HG03354 (cell line): Measurements from ENCODE around the gene MLYCD.
"Not testable (repeated sequence)": the region's sequence is repeated elsewhere in the genome, so short reads cannot be mapped to it uniquely, and the experiment has no call there.

Experiments used
- ATAC-seq: cut with Tn5 transposase; IDR thresholded peaks from one replicate; pipeline ENCODE4 v1.9.1; 2021; ENCODE audit warnings: mild to moderate bottlenecking; ENCODE audit not compliant: unreplicated experiment, poor library complexity, severe bottlenecking

MLYCD gene

DNA sequence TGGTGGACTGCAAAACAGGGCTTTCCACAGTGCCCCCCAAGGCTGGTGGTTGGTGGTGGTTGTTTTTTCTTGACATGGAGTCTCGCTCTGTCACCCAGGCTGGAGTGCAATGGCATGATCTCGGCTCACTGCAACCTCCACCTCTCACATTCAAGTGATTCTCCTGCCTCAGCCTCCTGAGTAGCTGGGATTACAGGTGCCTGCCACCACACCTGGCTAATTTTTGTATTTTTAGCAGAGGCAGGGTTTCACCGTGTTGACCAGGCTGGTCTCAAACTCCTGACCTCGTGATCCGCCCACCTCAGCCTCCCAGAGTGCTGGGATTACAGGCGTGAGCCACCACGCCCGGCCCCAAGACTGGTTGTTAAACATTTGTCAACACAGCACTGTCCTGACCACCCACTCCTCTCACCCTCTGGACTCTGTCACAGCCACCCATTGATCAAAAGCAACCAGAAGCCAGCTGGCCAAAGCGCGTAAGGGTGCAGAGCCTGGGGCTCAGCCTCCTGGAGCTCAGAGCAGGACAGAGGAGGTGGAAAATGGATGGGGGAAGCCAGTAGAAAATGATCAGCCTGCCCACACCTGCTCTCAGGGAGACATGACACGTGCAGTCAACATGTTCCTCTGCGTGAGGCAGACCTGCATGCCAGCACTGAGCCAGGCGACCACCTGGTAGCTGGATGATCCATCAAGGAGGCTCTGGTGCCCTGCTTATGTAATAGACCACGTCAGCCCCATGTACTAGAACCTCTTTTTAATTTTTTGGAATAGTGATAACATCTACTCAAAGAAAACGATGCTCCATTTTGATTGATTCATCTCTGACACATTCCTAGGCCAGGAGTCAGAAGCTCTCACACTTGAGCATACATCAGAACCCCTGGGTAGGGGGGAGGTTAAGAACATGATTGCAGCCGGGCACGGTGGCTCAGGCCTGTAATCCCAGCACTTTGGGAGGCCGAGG is 39.3 kb downstream of the MLYCD start:
- ATAC-seq, result no peak

DNA sequence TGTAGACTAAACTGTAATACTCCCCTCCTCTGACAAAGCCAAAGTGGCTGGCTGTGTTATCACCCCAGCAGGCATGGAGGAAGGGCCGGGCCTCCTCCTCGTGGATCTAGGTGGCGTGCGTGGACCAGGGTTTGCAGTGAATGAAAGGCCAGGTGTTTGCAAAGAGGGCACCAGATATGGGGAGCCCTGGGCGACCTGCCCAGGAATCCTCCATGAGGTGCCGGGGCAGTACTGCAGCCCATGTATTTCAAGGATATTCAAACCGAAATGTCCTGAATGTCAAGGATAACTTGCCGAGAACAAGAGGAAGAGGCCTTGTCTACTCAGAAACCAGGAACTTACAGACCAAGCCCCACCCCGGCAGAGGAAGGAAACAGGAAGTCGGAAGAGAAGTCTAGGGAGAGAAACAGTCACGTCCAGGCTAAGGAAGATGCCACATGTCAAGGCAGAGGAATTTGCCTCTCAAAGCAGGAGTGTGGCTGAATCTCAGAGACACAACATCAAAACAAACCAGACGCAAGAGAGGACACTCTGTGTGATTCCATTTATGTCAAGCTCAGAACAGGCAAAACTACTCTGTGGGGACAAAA is 40.4 kb downstream of the MLYCD start:
- no peak for ATAC-seq

DNA sequence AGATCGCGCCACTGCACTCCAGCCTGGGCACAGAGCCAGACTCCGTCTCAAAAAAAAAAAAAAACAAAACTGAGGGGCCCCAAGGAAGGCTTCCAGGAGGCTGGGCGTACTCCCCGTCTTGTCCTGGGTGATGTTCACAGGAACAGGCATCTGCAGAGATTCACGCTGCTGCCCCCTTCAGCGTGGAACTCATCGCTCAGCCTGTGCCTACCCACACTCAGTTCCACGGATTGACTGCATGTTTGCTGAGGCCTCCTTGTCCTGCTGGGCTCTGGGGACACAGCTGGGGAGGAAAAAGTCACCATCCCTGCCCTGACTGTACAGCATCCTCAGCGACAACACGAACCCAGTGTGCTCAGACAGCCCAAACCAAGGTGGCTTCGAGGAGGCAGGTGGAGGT is 41.2 kb downstream of the MLYCD start:
- no peak for ATAC-seq

DNA sequence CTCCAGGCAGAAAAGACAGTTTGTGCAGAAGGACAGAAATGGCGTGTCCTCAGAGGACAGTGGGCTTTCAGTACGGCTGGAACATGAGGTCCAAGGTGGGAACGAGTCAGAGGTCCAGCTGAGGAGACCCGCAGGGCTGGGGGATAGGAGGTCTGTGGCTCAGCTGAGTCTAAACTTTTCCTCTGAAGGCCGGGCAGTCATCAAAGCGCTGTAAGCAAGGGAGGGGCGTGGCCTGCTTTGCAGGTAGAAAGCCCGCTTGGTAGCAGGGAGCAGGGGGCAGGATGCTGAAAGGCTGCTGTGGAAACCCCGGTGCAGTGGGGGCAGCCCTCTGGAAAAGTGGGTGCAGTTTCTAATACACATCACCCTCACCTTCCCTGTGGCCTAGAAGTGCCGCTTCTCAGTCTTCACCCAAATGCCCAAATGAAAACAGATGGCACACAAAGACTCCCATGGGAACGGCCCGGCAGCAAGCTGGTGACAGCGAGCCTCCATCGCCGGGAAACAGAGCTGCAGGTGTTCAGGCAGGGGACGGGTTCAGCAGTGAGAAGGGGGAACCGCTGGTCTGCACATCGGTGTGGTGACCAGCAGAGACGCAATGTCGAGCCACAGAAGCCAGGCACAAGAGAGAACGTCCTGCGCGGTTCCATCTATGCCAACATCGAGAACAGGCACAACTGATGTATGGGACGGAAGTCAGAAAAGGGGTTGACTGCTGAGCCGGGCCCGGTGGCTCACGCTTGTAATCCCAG is 41.9 kb downstream of the MLYCD start:
- no peak for ATAC-seq

DNA sequence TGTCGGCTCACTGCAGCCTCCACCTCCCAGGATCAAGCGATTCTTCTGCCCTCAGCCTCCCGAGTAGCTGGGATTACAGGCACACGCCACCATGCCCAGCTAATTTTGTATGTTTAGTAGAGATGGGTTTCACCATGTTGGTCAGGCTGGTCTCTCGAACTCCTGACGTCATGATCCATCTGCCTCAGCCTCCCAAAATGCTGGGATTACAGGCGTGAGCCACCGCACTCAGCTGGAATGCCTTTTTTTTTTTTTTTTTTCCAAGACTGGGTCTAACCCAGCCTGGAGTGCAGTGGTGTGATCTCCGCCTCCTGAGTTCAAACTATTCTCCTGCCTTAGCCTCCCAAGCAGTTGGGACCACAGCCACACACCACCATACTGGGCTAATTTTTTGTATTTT is 42.6 kb downstream of the MLYCD start:
- not testable (repeated sequence) for ATAC-seq

DNA sequence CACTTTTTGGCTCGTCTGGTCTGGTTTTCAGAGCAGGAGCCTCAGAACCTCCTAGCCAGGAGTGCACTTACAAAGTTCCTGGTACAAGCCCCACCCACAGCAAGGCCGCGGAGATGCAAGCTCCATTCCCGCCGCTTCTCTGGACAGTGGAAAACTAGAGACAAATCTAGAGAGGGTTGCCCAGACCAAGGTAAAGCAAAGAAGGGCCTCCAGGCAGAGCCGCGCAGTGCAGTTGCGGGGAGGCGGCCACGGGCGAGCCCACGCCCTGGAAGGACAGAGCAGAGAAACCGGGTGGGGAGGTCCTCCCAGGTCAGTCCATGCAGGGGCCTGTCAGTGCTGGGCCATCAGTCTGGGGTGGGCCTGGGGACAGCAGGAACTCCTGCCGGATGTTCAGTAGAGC is 43.2 kb downstream of the MLYCD start:
- no peak for ATAC-seq

DNA sequence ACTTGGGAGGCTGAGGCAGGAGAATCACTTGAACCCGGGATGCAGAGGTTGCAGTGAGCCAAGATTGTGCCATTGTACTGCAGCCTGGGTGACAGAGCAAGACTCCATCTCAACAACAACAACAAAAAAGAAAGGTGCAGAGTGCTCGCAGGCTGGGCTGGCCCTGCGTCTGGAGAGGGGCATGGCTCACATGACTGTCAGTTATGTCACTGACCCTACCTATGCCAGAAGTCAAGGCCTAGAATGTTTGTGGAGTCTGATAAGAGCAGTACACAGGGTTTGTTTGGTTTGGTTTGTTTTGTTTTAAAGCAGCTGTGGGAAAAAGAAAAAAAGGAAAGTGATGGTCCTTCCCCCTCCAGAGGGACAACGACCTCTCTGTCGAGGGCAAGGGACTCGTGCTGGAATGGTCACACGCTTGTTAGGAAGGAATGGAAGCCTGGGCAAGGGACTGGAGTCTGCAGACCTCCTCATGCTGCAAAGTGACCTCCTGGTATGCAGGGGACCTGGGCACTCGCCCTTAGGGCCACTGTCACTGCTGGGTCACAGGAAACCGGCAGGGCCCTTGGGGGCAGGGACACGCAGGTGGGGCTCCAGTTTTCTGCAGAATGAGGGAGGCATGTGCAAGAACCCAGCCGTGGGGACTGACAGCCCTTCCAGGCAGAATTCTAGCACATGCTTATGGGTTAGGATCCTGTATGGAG is 44.0 kb downstream of the MLYCD start:
- no peak for ATAC-seq

DNA sequence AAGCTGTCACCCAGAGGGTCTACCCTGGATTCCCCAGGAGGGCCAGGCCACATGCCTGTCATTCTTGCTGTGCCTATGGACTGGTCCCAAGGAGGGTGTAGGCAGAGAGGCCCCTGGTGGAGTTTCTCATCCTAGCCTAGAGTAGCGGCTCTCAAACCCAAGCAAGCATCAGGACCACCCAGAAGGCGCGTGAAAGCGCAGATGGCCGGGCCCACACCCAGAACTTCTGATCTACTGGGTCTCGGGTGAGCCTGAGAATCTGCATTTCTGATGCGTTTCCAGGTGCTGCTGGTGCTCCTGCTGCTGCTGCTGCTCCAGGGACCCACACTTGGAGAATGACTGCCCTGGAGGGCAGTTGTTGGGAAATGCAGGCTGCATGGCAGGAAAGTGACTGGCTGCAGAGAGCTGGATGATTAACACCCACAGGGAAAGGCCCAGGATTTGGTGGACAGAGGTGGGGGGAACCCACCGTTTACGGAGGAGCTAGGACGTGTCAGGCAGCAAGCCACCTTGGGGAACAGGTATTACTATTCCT is 44.7 kb downstream of the MLYCD start:
- no peak for ATAC-seq

DNA sequence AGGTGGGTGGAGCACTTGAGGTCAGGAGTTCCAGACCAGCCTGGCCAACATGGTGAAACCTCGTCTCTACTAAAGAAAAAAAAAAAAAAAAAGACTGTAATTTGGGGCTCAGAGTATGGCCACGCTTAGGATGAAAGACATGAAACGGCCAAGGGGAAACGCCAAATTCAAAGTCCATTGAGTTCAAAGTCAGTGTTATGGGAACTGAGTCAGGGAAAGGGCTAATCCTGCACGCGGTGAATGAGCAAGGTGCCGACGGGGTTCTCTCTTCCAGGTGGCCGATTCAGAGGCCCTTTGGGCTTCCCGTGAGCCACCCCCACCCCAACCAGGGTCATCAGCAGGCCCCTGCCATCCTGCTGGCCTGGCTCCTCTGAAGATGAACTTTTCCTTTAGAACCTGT is 46.7 kb downstream of the MLYCD start:
- no peak for ATAC-seq

DNA sequence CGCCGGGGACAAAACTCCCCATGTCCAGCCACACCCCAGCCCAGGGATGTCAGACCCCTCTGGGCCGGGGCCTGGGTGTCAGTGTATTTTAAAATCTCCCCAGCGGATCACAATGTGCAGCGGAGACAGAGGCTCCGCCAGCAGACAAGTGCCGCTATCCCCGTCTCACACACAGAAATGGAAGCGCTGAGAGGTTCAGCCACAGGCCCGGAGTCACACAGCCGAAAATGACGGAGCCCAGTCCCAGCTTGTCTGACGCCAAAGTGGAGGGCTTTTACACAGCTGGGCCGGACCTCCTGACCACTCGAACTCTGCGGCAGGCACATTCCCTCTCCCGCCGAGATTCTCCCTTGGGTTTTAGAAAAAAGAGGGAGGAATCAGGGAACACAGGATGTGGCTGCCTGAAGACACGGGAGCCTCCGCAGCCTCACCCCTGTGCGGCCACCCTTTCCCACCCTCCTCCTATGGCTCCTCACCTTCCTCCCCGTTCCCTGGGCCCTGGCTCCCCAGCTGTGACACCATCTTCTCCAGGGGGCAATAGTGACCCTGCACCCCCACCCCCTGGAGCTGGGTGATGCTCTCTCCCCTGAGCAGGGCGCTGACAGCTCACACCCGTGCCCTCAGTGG is 47.4 kb downstream of the MLYCD start:
- no peak for ATAC-seq

DNA sequence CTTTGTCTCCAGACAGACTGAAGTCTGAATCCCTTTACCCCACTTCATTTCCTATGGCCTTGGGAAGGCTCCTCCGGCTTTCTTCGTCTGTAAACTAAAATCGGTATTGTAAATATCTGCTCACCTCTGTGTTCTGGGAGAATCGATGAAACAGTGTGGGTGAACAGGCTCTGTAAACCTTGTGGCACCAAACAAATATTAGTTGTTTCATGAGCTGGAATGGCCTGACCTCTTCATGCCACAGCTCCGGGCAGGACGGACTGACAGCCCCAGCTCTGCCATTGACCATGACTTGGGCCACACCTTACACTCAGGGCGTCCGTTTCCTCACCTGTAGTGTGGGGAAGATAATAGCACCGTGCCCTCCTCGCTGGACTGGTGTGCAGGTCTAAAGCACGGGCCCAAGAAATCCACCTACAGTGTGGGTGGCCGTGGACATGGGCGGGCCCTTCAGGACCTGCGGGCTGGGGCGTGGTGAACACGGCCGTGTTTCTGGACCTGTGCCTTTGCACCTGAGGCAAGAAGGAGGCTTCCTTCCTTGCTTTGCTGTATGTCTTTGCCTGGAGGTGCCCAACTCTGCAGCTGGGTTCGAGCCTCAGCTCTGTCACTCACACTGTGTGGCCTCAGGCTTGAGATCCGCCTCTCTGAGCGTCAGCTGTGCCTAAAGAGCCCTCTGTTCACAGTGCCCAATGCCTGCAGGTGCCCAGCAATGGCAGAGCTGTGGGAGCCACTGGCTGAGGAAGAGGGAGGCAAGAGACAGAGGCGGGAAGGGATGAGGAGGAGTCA is 48.1 kb downstream of the MLYCD start:
- ATAC-seq, result no peak

DNA sequence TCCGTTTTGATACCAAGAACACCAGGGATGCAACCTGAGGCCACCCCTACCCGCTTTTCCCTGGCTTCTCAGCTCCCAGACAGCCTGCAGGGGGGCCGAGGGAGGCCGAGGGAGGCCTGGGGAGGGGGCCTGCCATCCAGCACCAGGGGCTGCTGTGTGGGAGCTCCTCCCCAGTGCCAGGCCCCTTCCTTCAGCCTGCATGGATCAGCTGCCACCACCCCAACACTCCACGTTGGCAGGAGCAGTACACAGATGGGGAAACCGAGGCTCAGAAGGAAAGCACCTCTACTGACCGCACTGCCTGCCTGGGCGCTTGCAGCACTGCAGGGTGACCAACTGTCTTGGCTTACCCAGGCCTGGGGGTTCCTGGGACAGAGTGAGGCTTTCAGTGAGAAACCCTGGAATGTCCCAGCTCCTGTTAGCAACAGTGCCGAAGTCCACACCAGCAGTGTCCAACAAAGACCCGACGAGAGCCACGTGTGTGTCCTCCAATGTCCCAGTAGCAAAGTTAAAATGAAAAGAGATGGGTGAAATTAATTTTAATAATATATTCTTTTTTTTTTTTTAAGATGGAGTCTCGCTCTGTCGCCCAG is 48.8 kb downstream of the MLYCD start:
- ATAC-seq, result no peak

DNA sequence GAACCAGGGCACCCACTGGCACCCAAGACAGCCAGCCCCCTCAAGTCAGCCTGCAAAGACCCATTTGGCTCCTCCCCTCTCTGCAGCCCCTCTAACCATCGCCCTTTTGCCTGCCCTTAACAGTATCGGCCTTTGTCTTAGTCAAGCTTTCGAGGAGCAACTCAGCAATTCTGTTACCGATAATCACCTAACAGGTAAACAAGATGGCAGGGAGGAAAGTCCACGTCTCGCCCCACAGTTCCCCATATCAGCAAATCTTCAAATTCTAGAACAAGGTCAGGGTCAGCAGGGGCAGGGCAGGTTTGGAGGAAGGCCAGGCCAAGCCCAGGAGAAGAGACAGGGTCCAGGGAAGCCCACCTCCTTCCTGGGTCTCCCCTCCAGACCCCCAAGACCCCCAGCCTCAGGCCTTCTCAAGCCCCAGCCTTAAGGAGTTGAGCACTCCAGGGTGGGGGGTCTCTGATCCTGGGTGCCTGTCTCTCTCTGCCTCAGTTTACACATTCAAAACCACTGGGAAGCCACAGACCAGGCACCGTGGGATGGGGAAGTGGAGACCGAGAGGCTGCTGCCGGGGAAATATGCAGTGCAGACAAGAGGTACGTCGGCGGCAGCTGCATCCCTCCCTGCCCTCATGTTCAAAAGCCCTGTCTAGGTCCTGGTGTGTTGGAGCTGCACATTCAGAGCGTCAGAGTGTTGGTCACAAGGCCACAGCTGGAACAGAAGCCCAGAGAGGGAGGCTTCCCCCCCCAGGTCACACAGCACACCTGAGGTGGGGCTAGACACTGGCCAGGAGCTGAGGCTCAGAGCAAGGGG is 50.2 kb downstream of the MLYCD start:
- ATAC-seq, result no peak

DNA sequence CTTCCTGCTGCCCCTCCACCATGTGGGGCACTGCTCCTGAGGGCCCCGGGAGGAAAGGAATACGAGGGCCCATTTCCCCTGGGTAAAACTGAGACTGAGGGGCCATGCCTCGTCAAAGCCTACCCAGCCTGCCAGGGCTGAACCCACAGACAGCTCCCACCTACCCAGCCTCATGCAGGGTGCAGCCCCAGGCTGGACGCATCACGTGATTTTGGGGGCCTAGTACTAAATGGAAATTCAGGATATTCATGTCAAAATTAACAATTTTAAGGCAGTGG is 50.7 kb downstream of the MLYCD start:
- no peak for ATAC-seq

DNA sequence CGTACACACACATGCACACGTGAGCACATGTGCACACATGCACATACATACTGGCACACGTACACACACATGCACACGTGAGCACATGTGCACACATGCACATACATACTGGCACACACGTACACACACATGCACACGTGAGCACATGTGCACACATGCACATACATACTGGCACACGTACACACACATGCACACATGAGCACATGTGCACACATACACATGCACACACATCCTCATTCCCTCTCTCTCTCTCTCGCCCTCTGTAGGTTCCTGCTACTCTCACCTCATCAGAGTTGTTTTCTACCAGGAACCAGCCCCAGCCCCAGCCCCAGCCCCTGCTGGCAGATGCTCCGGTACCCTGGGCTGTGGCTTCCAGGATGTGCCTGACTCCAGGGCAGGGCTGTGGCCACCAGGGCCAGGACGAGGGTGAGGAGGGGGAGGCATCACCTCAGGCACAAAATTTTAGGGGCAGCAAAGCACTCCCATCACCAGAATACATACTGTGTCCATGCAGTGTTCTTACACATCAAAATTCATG is 52.0 kb downstream of the MLYCD start:
- not testable (repeated sequence) for ATAC-seq

DNA sequence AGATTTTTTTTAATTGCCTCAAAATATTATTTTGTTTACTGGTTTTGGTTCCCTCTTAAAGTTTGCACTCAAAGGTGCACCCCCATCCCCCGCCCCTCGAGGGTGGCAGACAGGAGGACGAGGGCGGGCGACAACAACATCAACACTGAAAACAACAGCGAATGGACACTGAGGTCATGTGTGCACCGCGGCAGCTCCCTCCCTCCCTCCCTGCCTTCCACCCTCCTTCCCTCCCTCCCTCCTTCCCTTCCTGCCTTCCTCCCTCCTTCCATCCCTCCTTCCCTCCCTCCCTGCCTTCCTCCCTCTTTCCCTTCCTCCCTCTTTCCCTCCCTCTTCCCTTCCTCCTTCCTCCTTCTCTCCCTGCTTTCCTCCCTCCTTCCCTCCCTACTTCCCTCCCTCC is 52.6 kb downstream of the MLYCD start:
- ATAC-seq, result no peak

DNA sequence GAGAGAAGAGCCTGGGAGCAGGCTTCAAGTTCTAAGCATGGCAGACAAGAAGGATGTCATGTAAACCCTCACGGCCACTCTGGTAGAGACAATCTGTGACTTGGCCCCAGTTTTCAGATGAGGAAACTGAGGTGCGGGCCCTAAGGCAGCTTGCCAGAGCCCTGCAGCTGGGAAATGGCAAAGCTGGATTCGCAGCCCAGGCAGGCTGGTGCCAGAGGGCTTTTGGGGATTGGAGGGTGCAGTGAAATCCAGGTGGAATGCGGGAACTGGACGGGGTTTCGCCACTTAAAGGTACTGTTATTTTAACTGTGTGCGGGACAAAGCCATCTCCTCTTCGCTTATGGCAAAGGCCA is 53.6 kb downstream of the MLYCD start:
- ATAC-seq, result no peak
